Measurements from ENCODE around the gene NAMPT. TPM values are rescaled to one million over a fixed set of nuclear protein-coding genes. Genes with fewer than 3 reads are reported as not detected.

NAMPT gene
- total RNA-seq, 1 donor from 2014 or later = 184 TPM

DNA sequence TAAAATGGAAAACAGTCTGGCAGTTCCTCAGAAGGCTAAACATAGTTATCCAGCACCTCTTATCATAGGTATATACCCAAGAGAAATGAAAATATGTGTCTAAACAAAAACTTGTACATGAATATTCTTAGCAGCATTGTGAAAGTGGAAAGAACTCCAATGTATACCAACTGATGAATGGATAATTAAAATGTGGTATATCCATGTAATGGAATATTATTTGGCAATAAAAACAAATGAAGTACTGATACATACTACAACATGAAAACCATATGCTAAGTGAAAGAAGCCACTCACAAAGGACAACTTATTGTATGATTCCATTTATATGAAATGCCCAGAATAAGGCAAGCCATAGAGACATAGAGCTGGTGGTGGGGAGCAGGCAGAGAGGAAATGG, 32.2 kb upstream of the NAMPT start:
- Histone ChIP-seq H3K4me1 (no peaks in the 10 kb centered on the region), H3K27me3 (no peaks in the 10 kb centered on the region), H3K27ac (no peak overlapping the region), H3K4me3 (no peak overlapping the region), H3K36me3 (no peaks in the 10 kb centered on the region), H3K9me3 (no peaks in the 10 kb centered on the region)
- DNase-seq = no peak
- intact Hi-C loops (cut with DNase I) = no loop called here
- TF ChIP-seq, protein P1, sequence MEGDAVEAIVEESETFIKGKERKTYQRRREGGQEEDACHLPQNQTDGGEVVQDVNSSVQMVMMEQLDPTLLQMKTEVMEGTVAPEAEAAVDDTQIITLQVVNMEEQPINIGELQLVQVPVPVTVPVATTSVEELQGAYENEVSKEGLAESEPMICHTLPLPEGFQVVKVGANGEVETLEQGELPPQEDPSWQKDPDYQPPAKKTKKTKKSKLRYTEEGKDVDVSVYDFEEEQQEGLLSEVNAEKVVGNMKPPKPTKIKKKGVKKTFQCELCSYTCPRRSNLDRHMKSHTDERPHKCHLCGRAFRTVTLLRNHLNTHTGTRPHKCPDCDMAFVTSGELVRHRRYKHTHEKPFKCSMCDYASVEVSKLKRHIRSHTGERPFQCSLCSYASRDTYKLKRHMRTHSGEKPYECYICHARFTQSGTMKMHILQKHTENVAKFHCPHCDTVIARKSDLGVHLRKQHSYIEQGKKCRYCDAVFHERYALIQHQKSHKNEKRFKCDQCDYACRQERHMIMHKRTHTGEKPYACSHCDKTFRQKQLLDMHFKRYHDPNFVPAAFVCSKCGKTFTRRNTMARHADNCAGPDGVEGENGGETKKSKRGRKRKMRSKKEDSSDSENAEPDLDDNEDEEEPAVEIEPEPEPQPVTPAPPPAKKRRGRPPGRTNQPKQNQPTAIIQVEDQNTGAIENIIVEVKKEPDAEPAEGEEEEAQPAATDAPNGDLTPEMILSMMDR (IDR thresholded peaks at IDR 0.05) = no peak
- no peak for ATAC-seq

DNA sequence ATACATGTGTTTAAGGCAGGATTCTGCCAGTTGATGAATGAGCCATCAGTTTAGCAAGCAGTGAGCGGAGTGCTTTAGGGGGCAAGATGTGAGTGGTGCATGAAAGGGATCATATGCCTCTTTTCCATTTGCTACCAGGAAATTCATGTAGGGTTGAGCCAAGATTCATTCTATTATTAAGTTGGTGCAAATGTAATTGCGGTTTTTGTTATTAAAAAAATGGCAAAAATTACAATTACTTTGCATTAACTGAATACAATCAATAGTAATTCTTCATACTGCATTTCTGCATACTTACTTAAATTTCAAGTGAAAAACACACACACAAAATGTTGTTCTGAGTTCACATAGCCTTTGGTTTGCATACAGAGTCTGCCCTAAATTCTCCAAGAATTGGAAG, 30.1 kb upstream of the NAMPT start:
- ATAC-seq = no peak
- no peak overlapping the region for H3K4me3 ChIP-seq
- DNase-seq = no peak
- H3K4me1 ChIP-seq = no peaks in the 10 kb centered on the region
- no peaks in the 10 kb centered on the region for H3K27me3 ChIP-seq
- TF ChIP-seq, protein P1 (IDR thresholded peaks at IDR 0.05) = no peak
- H3K27ac ChIP-seq = no peak overlapping the region
- no peaks in the 10 kb centered on the region for H3K36me3 ChIP-seq
- intact Hi-C loops (cut with DNase I) = no loop called here
- H3K9me3 ChIP-seq = no peaks in the 10 kb centered on the region

DNA sequence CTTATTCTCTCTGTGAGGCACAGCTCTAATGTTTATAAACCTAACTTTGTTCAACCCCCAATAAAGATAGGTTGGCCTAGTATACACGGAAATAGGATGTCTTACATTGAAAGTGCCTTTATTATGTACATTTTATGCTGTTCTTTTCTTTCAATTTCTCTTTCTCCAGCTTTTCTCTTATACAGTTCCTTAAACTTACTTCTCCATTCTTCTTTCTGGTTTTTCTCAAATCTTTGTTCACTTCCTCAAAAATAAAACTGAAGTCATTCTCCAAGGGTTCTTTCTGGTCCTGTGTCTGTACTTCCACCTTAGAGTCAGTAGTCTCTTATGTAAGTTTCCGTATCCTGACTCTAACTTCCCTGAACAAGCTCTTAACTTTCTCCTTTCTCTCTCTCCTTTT, 29.2 kb upstream of the NAMPT start:
- no peaks in the 10 kb centered on the region for H3K9me3 ChIP-seq
- intact Hi-C loops (cut with DNase I) = no loop called here
- no peaks in the 10 kb centered on the region for H3K4me1 ChIP-seq
- no peak overlapping the region for H3K27ac ChIP-seq
- H3K36me3 ChIP-seq = no peaks in the 10 kb centered on the region
- H3K4me3 ChIP-seq = no peak overlapping the region
- no peaks in the 10 kb centered on the region for H3K27me3 ChIP-seq
- DNase-seq (no peak), ATAC-seq (peak; percentile 80)
- TF ChIP-seq, protein P1 (IDR thresholded peaks at IDR 0.05) = no peak

DNA sequence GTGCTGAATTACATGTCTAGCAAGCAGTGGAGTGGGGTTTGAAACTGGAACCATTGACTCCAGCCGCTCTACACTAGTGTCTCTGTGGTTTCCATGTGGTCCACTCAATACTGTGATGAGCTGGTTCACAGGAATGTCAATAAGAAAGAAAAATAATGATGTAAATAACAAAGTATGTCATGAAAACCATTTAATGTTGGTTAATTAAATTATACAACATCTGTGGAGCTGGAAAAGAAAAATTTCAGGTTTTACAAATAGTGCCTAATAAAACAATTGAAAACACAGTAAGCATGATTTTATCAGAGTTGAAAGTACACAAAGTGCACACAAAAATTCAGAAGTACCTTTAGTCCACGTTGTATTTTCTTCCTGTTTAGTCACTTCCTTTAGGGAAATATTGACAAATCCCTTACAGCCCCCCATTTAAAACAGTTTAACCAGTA, 28.7 kb upstream of the NAMPT start:
- Histone ChIP-seq H3K27ac (no peak overlapping the region), H3K9me3 (no peaks in the 10 kb centered on the region), H3K4me3 (no peak overlapping the region), H3K36me3 (no peaks in the 10 kb centered on the region), H3K4me1 (no peaks in the 10 kb centered on the region), H3K27me3 (no peaks in the 10 kb centered on the region)
- ATAC-seq (peak; percentile 45), DNase-seq (no peak)
- intact Hi-C loops (cut with DNase I) = no loop called here
- TF ChIP-seq, protein P1 (IDR thresholded peaks at IDR 0.05) = no peak

DNA sequence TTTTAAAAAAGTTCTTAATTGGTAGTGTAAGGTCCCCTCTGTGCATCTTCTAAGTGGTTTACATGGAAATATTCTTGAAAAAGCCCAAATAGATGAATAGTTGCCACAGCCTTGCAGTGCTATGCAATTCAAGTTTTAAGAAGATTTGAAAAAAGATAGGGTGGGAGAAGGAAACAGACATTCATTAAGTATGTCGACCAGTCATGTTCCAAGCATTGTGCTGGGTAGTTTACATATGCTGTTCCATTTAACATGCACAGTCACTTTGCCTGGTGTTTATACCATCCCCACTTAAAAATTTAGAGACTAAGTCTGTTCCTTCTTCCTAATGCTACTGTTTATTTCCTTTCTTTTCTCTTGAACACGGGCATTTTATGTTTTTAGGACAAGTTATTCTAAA, 28.1 kb upstream of the NAMPT start:
- Histone ChIP-seq H3K36me3 (no peaks in the 10 kb centered on the region), H3K4me3 (no peak overlapping the region), H3K27ac (no peak overlapping the region), H3K4me1 (no peaks in the 10 kb centered on the region), H3K27me3 (no peaks in the 10 kb centered on the region), H3K9me3 (no peaks in the 10 kb centered on the region)
- DNase-seq (no peak), ATAC-seq (no peak)
- intact Hi-C loops (cut with DNase I) = no loop called here
- TF ChIP-seq, protein P1 (IDR thresholded peaks at IDR 0.05) = no peak

Data from upper lobe of right lung (tissue), 1 donor.